GM20000 (cell line): ENCODE measurements around the gene HLA-C.
"Not testable (repeated sequence)": the region's sequence is repeated elsewhere in the genome, so short reads cannot be mapped to it uniquely, and the experiment has no call there.

ENCODE experiments used
- DNase-seq: peaks from one replicate; pipeline ENCODE4 v3.0.0; 2012; ENCODE audit warnings: low spot score
- CTCF ChIP-seq: IDR thresholded peaks from 2 replicates; pipeline ENCODE4 v1.5.1; 2012; ENCODE audit warnings: mild to moderate bottlenecking, control low read depth; ENCODE audit errors: extremely low read depth, missing control alignments

Gene HLA-C

GRCh38 chr6:31289788-31290187 lies 17.9 kb upstream of the HLA-C start:
- TF ChIP-seq CTCF, result no peak
- no peak for DNase-seq

GRCh38 chr6:31287619-31288018 lies 15.7 kb upstream of the HLA-C start:
- no peak for DNase-seq
- no peak for TF ChIP-seq CTCF

- TF ChIP-seq CTCF, result no peak
- no peak for DNase-seq
Measured at GRCh38 chr6:31285982-31286381, 14.1 kb upstream of the HLA-C start.

DNA sequence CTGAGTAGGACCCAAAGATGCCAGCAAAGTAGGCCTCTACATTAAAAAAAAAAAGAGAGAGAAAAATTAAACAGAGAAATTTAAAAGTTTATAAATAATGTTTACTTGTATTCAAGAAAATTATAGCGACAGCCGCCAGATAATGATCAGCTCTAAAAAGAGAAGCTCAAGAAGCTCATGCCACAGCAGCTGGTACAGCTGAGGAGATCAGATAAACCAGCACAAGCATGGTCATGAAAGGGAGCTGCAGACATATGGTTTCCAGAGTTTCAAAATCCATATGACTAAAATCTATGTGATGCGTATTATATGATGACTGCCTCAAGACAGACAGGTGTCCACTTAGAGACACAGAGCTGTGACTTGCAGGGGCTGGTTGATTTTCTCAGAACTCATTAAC lies 13.6 kb upstream of the HLA-C start:
- no peak for TF ChIP-seq CTCF
- DNase-seq, result no peak

DNA sequence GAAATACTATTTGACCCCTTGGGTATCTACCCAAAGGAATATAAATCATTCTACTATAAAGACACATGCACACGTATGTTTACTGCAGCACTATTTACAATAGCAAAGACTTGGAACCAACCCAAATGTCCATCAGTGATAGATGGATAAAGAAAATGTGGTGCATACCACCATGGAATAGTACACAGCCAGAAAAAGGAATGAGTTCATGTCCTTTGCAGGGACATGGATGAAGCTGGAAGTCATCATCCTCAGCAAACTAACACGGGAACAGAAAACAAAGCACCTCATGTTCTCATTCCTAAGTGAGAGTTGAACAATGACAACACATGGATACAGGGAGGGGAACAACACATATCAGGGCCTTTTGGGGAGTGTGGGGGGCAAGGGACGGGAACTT lies 7.8 kb upstream of the HLA-C start:
- not testable (repeated sequence) for DNase-seq

DNA sequence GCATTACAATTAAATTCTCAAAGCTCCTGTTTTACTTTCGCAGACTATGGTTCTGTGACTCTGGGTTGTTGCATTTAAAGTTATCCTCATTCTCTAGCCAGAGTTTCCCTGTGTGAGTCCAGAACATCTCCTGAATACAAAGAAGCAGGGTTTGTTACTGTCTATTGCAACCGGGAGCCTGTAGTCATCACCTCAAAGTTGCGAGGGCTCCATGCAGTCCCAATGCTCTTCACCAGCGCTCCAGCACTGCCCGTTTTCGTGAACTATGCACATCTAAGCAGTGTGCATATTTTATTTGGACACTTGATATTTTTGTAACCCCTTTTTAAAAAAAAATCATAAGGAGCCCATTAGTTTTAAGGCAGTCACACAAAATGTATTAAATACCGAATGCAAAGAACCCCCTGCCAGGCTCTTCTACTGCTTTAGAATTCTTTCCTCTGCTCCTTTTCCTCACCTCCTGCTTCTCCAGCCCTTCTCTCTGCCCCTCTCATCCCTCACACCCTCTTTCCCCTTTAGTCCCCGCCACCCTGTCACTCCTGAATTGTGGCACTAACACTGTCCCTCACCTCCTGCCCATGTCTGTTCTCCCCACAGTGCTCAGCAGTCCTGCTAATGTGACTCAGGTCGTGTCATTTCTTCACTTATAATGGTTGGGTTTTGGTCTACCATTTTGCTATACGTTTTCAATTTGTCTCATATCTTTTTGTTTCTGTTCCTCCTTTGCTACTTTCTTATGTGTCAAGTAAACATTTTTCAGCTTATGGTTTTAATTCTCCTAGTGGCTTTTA lies 1.1 kb upstream of the HLA-C start:
- no peak for TF ChIP-seq CTCF
- no peak for DNase-seq

GRCh38 chr6:31272436-31272835 lies 544 bp upstream of the HLA-C start:
- TF ChIP-seq CTCF, result no peak
- DNase-seq, result no peak
